Sigmoid colon (tissue), 4 donors: ENCODE results near the gene PIP5K1C.

ENCODE experiments used
- EP300 ChIP-seq, 4 donors: sonication (generic); formaldehyde crosslinking; IDR thresholded peaks; one replicate each; pipeline ENCODE4 v1.6.1; 2017; ENCODE audit warnings: antibody characterized with exemption in 4 of 4
- POLR2A ChIP-seq, 2 donors: fragments of 450-650 bp; IDR thresholded peaks; one replicate each; pipeline ENCODE4 v1.6.1; 2016; ENCODE audit warnings: antibody characterized with exemption in 2 of 2, mild to moderate bottlenecking in 2 of 2, moderate library complexity in 2 of 2
- POLR2AphosphoS5 ChIP-seq, 4 donors: sonication (generic); formaldehyde crosslinking; IDR thresholded peaks; one replicate each; pipeline ENCODE4 v1.6.1; 2017; ENCODE audit warnings: antibody characterized with exemption in 4 of 4
- TF ChIP-seq, protein P1 (sequence below), 4 experiments: fragments of 450-650 bp in 3 of 4; fragments of 200-600 bp in 1 of 4; IDR thresholded peaks; one replicate each; pipeline ENCODE4 v1.5.1; 2016 to 2019; ENCODE audit warnings: antibody characterized with exemption in 4 of 4, mild to moderate bottlenecking in 3 of 4, moderate library complexity in 2 of 4

DNA sequence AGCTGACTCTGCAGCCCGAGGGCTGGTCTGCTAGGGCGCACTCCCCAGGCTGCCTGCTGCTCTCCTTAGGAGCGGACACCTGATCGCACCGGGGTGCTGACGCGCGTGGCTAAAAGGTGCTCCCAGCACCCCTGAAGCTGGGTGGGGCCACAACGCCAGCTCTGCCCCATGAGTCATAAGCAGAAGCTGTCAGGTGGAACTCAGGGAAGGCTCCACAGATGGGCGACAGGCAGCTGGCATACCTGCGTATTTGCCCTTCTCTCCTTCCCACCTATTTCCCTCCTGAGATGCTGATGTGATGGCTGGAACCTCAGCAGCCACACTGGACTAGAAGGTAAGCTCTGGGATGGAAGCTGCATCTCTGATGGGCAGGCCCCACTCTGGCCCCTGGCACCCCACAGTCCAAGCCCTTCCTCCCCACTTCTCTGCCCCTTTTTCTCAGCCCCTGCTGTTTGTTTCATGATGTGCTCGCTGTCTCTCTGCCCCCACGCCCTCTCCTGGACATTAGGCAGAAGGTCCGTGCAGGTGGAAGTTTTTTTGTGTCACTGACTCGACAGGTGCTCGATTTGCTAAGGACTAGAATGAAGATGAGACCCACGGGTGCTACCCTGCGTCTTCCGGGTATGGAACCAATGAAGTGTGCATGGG lies 43.4 kb downstream of the PIP5K1C start:
- TF ChIP-seq, protein P1, sequence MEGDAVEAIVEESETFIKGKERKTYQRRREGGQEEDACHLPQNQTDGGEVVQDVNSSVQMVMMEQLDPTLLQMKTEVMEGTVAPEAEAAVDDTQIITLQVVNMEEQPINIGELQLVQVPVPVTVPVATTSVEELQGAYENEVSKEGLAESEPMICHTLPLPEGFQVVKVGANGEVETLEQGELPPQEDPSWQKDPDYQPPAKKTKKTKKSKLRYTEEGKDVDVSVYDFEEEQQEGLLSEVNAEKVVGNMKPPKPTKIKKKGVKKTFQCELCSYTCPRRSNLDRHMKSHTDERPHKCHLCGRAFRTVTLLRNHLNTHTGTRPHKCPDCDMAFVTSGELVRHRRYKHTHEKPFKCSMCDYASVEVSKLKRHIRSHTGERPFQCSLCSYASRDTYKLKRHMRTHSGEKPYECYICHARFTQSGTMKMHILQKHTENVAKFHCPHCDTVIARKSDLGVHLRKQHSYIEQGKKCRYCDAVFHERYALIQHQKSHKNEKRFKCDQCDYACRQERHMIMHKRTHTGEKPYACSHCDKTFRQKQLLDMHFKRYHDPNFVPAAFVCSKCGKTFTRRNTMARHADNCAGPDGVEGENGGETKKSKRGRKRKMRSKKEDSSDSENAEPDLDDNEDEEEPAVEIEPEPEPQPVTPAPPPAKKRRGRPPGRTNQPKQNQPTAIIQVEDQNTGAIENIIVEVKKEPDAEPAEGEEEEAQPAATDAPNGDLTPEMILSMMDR (IDR thresholded peaks at IDR 0.05), result no peak
- TF ChIP-seq POLR2AphosphoS5 (IDR thresholded peaks at IDR 0.05), result no peak
- TF ChIP-seq POLR2A (IDR thresholded peaks at IDR 0.05), result no peak
- no peak for TF ChIP-seq EP300 (IDR thresholded peaks at IDR 0.05)
